Upper lobe of left lung (tissue), 4 donors: Measurements from ENCODE around the gene ABHD12.

Experiments used
- CTCF ChIP-seq, 6 experiments: fragments of 450-650 bp in 4 of 6; fragments of 200-600 bp in 2 of 6; sonication (generic) in 2 of 6; IDR thresholded peaks; one replicate each; pipeline ENCODE4 v1.5.1; 2016 to 2019; ENCODE audit warnings: antibody characterized with exemption in 6 of 6
- POLR2AphosphoS5 ChIP-seq, 2 donors: sonication (generic); formaldehyde crosslinking; IDR thresholded peaks; one replicate each; pipeline ENCODE4 v1.5.1; 2017; ENCODE audit warnings: antibody characterized with exemption in 2 of 2

- no peak for TF ChIP-seq POLR2AphosphoS5 (IDR thresholded peaks at IDR 0.05)
- no peak for TF ChIP-seq CTCF (IDR thresholded peaks at IDR 0.05)
Observed at GRCh38 chr20:25253606-25254275, 136.9 kb downstream of the ABHD12 start.
